ENCODE results near the gene ECHDC1. TPM values are rescaled to one million over a fixed set of nuclear protein-coding genes. Genes with fewer than 3 reads are reported as not detected.

ECHDC1 gene
- total RNA-seq, 1 donor from 2014 or later = 47.2 TPM

GRCh38 chr6:127299522-127300240 lies 43.7 kb downstream of the ECHDC1 start:
- peaks cover 4% of the 10 kb centered on the region for H3K36me3 Mint-ChIP-seq (ENCODE audit: low read depth, unreplicated experiment)
- Histone ChIP-seq H2AFZ (ENCODE audit: low read depth, low read length) (no peak overlapping the region), H3K4me1 (ENCODE audit: insufficient read depth, low read length) (peaks cover 19% of the 10 kb centered on the region), H4K20me1 (ENCODE audit: insufficient read depth, low read length) (peaks cover 12% of the 10 kb centered on the region), H3K9ac (ENCODE audit: low read length) (no peak overlapping the region), H3K4me2 (ENCODE audit: low read length) (peak overlapping the region; percentile 37), H3K4me3 (ENCODE audit: insufficient read depth, low read depth, low read length) (no peak overlapping the region), H3K79me2 (ENCODE audit: insufficient read depth, low read length) (peaks cover 16% of the 10 kb centered on the region), H3K27ac (ENCODE audit: low read depth, low read length) (peak overlapping the region; percentile 65), H3K9me3 (ENCODE audit: insufficient read depth, low read depth, low read length) (no peaks in the 10 kb centered on the region), H3K27me3 (ENCODE audit: insufficient read depth, low read length) (no peaks in the 10 kb centered on the region), H3K36me3 (ENCODE audit: insufficient read depth, low read length) (peaks cover under 1% of the 10 kb centered on the region)
- FAIRE-seq = no peak
- no peaks in the 10 kb centered on the region for H3K27me3 Mint-ChIP-seq (ENCODE audit: low read depth, unreplicated experiment)
- no peak for DNase-seq (ENCODE audit: low read depth)
- no peak overlapping the region for H3K4me3 Mint-ChIP-seq (ENCODE audit: unreplicated experiment)
- TF ChIP-seq, protein P1, sequence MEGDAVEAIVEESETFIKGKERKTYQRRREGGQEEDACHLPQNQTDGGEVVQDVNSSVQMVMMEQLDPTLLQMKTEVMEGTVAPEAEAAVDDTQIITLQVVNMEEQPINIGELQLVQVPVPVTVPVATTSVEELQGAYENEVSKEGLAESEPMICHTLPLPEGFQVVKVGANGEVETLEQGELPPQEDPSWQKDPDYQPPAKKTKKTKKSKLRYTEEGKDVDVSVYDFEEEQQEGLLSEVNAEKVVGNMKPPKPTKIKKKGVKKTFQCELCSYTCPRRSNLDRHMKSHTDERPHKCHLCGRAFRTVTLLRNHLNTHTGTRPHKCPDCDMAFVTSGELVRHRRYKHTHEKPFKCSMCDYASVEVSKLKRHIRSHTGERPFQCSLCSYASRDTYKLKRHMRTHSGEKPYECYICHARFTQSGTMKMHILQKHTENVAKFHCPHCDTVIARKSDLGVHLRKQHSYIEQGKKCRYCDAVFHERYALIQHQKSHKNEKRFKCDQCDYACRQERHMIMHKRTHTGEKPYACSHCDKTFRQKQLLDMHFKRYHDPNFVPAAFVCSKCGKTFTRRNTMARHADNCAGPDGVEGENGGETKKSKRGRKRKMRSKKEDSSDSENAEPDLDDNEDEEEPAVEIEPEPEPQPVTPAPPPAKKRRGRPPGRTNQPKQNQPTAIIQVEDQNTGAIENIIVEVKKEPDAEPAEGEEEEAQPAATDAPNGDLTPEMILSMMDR (IDR thresholded peaks at IDR 0.05; ENCODE audit: insufficient read depth, low read depth, low read length) = no peak
- no peak for TF ChIP-seq EZH2 (IDR thresholded peaks at IDR 0.05; ENCODE audit: insufficient read depth, low read length)
- H3K4me1 Mint-ChIP-seq (ENCODE audit: low read depth, unreplicated experiment) = peaks cover 26% of the 10 kb centered on the region
- no peaks in the 10 kb centered on the region for H3K9me3 Mint-ChIP-seq (ENCODE audit: unreplicated experiment)
- peak overlapping the region; percentile 81 for H3K27ac Mint-ChIP-seq (ENCODE audit: unreplicated experiment)

- no peak for DNase-seq (ENCODE audit: low read depth)
- no peaks in the 10 kb centered on the region for H3K27me3 Mint-ChIP-seq (ENCODE audit: low read depth, unreplicated experiment)
- peaks cover 16% of the 10 kb centered on the region for H3K79me2 ChIP-seq (ENCODE audit: insufficient read depth, low read length)
Observed at GRCh38 chr6:127298475-127298874, 44.9 kb downstream of the ECHDC1 start.

More at GRCh38 chr6:127298475-127298874, 44.9 kb downstream of the ECHDC1 start:
- Mint-ChIP-seq H3K4me1 (ENCODE audit: low read depth, unreplicated experiment) (peaks cover 26% of the 10 kb centered on the region), H3K9me3 (ENCODE audit: unreplicated experiment) (no peaks in the 10 kb centered on the region), H3K27ac (ENCODE audit: unreplicated experiment) (no peak overlapping the region), H3K36me3 (ENCODE audit: low read depth, unreplicated experiment) (peaks cover 7% of the 10 kb centered on the region), H3K4me3 (ENCODE audit: unreplicated experiment) (no peak overlapping the region)
- FAIRE-seq = peak; percentile 13
- Histone ChIP-seq H3K4me1 (ENCODE audit: insufficient read depth, low read length) (peaks cover 19% of the 10 kb centered on the region), H2AFZ (ENCODE audit: low read depth, low read length) (no peak overlapping the region), H3K36me3 (ENCODE audit: insufficient read depth, low read length) (peaks cover 5% of the 10 kb centered on the region), H4K20me1 (ENCODE audit: insufficient read depth, low read length) (peaks cover 6% of the 10 kb centered on the region), H3K9me3 (ENCODE audit: insufficient read depth, low read depth, low read length) (no peaks in the 10 kb centered on the region), H3K27me3 (ENCODE audit: insufficient read depth, low read length) (no peaks in the 10 kb centered on the region), H3K4me2 (ENCODE audit: low read length) (no peak overlapping the region), H3K9ac (ENCODE audit: low read length) (no peak overlapping the region), H3K4me3 (ENCODE audit: insufficient read depth, low read depth, low read length) (no peak overlapping the region), H3K27ac (ENCODE audit: low read depth, low read length) (no peak overlapping the region)
- TF ChIP-seq, protein P1 (IDR thresholded peaks at IDR 0.05; ENCODE audit: insufficient read depth, low read depth, low read length) = no peak
- TF ChIP-seq EZH2 (IDR thresholded peaks at IDR 0.05; ENCODE audit: insufficient read depth, low read length) = no peak
